Right atrium auricular region (tissue), 2 donors: Measurements from ENCODE around the gene ST6GALNAC1. TPM values are rescaled to one million over a fixed set of nuclear protein-coding genes. Genes with fewer than 3 reads are reported as not detected.

Source experiments
- DNase-seq: peaks from one replicate; pipeline ENCODE4 v3.0.0-alpha.2; 2019; ENCODE audit warnings: low spot score
- H3K27ac ChIP-seq, 2 donors: fragments of 200-600 bp; sonication (generic); 1 replicate in 1 of 2; 2 replicates in 1 of 2; pipeline ENCODE4 v1.5.1; 2016 to 2019
- H3K27me3 ChIP-seq, 2 donors: fragments of 200-600 bp; sonication (generic); one replicate each; pipeline versions ENCODE4 v1.5.1 to v1.6.0; 2017 to 2019
- H3K36me3 ChIP-seq: fragments of 200-600 bp; sonication (generic); one replicate; pipeline ENCODE4 v1.5.1; 2016
- H3K4me1 ChIP-seq, 2 donors: fragments of 200-600 bp; sonication (generic); one replicate each; pipeline versions ENCODE4 v1.5.1 to v1.6.0; 2017 to 2019
- H3K4me3 ChIP-seq, 2 donors: fragments of 200-600 bp; sonication (generic); 1 replicate in 1 of 2; 2 replicates in 1 of 2; pipeline ENCODE4 v1.5.1; 2017 to 2019; ENCODE audit warnings: mild to moderate bottlenecking in 1 of 2, moderate library complexity in 1 of 2
- H3K9me3 ChIP-seq, 2 donors: fragments of 200-600 bp; sonication (generic); one replicate each; pipeline ENCODE4 v1.5.1; 2019
- total RNA-seq, 2 donors: library from RNA; depleted of rRNA; stranded (reverse); fragments of >200 nt; gene quantifications; one replicate each; pipeline ENCODE4 v1.1.0, GENCODE V29; 2016
- TF ChIP-seq, protein P1 (sequence below), 2 donors: fragments of 200-600 bp; sonication (generic); IDR thresholded peaks; one replicate each; pipeline ENCODE4 v1.5.1; 2019; ENCODE audit warnings: antibody characterized with exemption in 2 of 2

The ST6GALNAC1 gene
- total RNA-seq, 2 donors from 2014 or later = 2.4 to 7.1 TPM

DNA sequence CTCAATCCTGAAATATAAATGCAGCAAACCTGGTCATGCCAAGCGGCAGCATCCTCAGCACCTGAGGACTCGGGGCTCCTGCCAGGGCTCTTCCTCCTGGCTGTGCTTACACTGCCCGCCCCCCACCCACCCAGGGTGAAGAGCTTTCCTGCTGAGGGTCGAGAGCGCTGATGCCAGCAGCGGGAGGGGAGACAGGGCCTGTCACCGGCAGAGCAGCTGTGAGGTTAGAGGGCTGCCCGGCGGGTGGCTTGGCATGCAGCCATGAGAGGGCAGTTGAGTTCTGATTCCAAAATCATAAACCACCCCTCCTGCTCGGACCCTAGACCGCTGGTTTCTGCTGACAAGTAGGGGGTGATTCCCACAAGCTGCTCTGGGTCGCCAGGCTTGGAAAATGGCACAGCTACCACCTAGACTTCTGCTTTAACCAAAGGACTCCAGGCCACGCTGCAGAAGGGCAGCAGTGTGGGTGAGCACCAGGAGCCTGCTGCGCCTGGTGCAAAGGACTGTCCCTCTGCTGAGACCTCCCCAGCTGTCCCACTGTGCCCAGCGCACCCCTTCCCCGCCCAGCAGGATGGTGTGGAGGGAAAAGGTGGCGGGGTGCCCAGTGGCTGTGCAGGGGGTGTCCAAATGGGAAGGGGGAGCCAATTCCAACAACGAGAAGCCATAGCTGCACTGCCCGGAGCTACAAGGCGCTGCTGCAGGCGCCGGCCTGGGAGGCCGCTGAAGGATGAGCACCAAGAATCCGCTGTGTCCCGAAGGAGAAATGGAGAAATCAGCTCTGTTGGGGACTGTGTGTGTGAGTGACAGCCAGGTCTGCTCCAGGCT is 40.6 kb upstream of the ST6GALNAC1 start:
- Histone ChIP-seq H3K4me3 (no peak overlapping the region), H3K27me3 (no peaks in the 10 kb centered on the region), H3K4me1 (peaks cover 0 to 85% of the 10 kb centered on the region in 2 donors), H3K36me3 (peaks cover 52% of the 10 kb centered on the region), H3K9me3 (no peaks in the 10 kb centered on the region), H3K27ac (peak overlapping the region; percentile 93 to 98)
- TF ChIP-seq, protein P1, sequence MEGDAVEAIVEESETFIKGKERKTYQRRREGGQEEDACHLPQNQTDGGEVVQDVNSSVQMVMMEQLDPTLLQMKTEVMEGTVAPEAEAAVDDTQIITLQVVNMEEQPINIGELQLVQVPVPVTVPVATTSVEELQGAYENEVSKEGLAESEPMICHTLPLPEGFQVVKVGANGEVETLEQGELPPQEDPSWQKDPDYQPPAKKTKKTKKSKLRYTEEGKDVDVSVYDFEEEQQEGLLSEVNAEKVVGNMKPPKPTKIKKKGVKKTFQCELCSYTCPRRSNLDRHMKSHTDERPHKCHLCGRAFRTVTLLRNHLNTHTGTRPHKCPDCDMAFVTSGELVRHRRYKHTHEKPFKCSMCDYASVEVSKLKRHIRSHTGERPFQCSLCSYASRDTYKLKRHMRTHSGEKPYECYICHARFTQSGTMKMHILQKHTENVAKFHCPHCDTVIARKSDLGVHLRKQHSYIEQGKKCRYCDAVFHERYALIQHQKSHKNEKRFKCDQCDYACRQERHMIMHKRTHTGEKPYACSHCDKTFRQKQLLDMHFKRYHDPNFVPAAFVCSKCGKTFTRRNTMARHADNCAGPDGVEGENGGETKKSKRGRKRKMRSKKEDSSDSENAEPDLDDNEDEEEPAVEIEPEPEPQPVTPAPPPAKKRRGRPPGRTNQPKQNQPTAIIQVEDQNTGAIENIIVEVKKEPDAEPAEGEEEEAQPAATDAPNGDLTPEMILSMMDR (IDR thresholded peaks at IDR 0.05) = no peak
- DNase-seq = no peak

DNA sequence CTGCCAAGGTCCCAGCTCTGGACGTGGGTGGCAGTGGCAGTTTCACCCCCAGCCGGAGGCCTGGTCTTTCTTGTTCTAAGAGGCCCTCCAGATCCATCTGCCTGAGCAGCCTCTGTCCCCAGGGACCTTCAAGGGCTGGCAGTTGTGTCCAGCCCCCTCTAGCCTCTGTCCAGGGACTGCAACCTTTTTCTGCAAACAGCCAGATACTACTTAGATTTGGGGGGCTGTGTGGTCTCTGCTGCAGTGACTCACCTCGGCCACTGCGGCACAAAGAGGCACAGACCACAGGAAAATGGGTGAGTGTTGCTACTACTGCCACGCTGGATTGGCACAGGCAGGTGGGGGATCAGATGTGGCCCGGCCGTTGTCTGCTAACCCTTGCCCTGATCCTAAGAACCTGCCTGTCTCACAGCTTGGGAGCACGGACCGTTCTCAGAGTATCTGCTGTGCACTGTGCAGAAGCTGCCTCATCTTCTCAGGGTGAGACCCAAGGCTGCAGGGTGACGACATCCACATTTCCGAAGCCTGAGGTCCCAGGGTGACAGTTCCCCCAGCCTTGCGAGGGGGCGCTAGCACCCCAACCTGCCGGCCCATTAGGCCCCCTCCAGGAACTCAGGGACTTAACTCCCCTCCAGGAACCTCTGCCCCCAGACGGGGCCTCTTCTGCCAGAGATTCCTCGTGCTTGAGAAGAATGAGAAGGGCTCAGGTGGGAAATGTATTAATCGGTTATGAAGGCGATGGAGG is 39.6 kb upstream of the ST6GALNAC1 start:
- peak overlapping the region; percentile 93 to 98 for H3K27ac ChIP-seq
- H3K4me1 ChIP-seq = peaks cover 0 to 76% of the 10 kb centered on the region in 2 donors
- H3K27me3 ChIP-seq = no peaks in the 10 kb centered on the region
- no peaks in the 10 kb centered on the region for H3K9me3 ChIP-seq
- no peak for DNase-seq
- TF ChIP-seq, protein P1 (IDR thresholded peaks at IDR 0.05) = peak in 1 of 2 donors; percentile 5
- H3K36me3 ChIP-seq = peaks cover 59% of the 10 kb centered on the region
- H3K4me3 ChIP-seq = no peak overlapping the region

DNA sequence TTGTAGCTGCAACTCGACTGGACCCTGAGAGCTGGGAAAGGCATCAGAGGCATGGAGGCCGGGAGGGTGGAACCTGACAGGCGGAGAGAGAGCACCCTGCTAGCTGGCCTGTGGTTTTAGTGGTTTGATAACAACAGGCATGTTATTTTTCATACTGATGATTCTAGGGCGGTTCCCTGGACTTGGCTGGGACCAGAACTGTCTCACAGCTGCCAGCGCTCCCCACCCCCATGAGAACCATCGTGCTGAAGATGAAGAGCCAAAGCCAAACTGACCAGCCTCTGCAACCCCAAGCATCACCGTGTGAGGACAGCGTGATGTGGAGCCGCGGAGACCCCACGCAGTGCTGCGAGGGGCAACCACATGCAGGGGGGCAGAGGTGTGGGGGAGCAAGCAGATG is 38.7 kb upstream of the ST6GALNAC1 start:
- H3K27me3 ChIP-seq = no peaks in the 10 kb centered on the region
- peaks cover 68% of the 10 kb centered on the region for H3K36me3 ChIP-seq
- TF ChIP-seq, protein P1 (IDR thresholded peaks at IDR 0.05) = no peak
- H3K4me3 ChIP-seq = no peak overlapping the region
- no peaks in the 10 kb centered on the region for H3K9me3 ChIP-seq
- peak overlapping the region; percentile 93 to 98 for H3K27ac ChIP-seq
- no peak for DNase-seq
- H3K4me1 ChIP-seq = peaks cover 0 to 67% of the 10 kb centered on the region in 2 donors

DNA sequence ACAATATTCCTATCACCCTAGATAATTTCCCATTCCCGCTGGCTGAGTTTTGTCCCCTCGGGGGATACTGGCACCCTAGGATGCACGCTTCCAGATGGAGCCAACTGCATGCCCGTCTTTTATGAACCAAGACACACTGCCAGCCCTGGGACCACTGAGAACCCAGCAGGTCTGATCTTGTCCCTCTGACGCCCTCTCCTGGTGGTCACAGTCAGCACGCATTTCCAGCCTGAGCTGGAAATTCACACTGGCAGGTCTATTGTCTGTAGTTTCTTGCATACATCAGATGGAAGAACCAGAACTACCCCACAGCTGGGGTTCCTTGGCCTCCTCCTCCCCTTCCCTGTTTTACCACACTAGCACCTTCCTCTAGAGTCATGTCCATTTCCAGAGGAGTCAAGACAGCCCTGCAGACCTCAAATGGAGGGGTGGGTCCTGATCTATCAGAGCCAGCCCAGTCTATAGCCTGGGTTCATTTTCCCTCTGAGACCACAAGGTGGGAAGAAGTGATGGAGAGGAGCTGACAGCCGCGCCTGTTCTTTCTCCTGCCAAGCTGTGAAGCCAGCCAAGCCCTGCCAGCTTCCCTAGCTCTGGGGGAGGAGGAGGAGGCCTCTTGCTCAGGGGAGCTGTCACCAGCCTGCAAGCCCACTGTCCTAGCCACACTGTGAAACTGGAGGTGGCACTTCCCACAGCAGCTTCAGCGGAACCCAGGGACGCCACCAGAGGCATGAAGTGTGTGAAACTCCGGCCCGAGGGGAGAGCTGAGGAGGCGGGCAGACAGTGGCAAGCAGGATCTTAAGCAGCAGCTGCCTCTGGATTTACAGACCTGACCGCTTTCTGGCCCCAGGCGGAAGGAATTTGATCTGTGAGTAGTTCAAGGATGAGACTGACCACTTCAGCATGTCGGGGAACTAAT is 37.9 kb upstream of the ST6GALNAC1 start:
- TF ChIP-seq, protein P1 (IDR thresholded peaks at IDR 0.05) = peak; percentile 62 to 81
- DNase-seq = peak; percentile 87
- no peak overlapping the region for H3K4me3 ChIP-seq
- H3K4me1 ChIP-seq = peaks cover 0 to 59% of the 10 kb centered on the region in 2 donors
- peaks cover 69% of the 10 kb centered on the region for H3K36me3 ChIP-seq
- no peaks in the 10 kb centered on the region for H3K9me3 ChIP-seq
- H3K27ac ChIP-seq = peak overlapping the region; percentile 93 to 98
- H3K27me3 ChIP-seq = no peaks in the 10 kb centered on the region

DNA sequence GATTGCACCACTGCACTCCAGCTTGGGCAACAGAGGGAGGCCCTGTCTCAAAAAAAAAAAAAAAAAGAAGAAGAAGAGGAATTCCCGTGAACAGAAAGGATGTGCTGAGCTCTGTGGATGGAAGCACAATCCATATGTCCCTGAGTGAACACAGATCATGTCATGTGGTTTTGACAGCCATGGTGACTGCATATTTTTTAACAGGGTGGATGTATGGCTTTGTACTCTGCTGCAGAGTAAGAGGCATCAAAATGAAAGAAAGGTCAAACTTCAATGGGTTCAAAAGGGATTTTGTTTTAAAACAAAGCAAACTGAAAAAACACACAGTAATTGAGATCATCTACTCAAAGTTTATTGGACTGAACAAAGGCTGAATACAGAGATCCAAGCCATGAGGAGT is 35.7 kb upstream of the ST6GALNAC1 start:
- DNase-seq = no peak
- TF ChIP-seq, protein P1 (IDR thresholded peaks at IDR 0.05) = no peak
- Histone ChIP-seq H3K27ac (no peak overlapping the region), H3K9me3 (no peaks in the 10 kb centered on the region), H3K4me3 (no peak overlapping the region), H3K27me3 (no peaks in the 10 kb centered on the region), H3K36me3 (peaks cover 57% of the 10 kb centered on the region), H3K4me1 (peaks cover 0 to 36% of the 10 kb centered on the region in 2 donors)
